Panc1 (cell line): ENCODE measurements around the gene RPL21.

Experiments
- SIN3A ChIP-seq: IDR thresholded peaks from 2 replicates; pipeline ENCODE4 v1.6.1; 2012; ENCODE audit warnings: low read depth, mild to moderate bottlenecking, low read length, moderate library complexity, borderline replicate concordance; ENCODE audit not compliant: insufficient read depth
- TF ChIP-seq, protein P1 (sequence below), 2 experiments: IDR thresholded peaks; 2 replicates each; pipeline ENCODE4 v1.6.1; 2011 to 2012; ENCODE audit warnings: low read depth in 2 of 2, control low read depth in 1 of 2, low read length in 1 of 2, mild to moderate bottlenecking in 1 of 2, moderate library complexity in 1 of 2; ENCODE audit not compliant: insufficient read depth in 1 of 2
- TF ChIP-seq, protein P2 (sequence below): fragments of 450-650 bp; IDR thresholded peaks from 2 replicates; pipeline ENCODE4 v1.5.1; 2017; ENCODE audit warnings: mild to moderate bottlenecking

DNA sequence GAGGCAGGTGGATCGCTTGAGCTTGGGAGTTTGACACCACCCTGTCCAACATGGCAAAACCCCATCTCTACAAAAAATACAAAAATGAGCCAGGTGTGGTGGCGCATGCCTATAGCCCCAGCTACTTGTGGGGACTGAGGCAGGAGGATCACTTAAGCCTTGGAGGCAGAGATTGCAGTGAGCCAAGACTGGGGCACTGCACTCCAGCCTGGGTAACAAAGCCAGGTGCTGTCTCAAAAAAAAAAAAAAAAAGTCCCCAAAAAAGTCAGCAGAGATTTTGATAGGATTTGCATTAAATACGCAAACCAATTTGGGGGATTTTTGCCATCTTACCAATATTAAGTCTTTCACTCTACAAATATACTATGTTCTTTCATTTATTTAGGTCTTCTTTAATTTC lies 21.7 kb upstream of the RPL21 start:
- TF ChIP-seq, protein P1, sequence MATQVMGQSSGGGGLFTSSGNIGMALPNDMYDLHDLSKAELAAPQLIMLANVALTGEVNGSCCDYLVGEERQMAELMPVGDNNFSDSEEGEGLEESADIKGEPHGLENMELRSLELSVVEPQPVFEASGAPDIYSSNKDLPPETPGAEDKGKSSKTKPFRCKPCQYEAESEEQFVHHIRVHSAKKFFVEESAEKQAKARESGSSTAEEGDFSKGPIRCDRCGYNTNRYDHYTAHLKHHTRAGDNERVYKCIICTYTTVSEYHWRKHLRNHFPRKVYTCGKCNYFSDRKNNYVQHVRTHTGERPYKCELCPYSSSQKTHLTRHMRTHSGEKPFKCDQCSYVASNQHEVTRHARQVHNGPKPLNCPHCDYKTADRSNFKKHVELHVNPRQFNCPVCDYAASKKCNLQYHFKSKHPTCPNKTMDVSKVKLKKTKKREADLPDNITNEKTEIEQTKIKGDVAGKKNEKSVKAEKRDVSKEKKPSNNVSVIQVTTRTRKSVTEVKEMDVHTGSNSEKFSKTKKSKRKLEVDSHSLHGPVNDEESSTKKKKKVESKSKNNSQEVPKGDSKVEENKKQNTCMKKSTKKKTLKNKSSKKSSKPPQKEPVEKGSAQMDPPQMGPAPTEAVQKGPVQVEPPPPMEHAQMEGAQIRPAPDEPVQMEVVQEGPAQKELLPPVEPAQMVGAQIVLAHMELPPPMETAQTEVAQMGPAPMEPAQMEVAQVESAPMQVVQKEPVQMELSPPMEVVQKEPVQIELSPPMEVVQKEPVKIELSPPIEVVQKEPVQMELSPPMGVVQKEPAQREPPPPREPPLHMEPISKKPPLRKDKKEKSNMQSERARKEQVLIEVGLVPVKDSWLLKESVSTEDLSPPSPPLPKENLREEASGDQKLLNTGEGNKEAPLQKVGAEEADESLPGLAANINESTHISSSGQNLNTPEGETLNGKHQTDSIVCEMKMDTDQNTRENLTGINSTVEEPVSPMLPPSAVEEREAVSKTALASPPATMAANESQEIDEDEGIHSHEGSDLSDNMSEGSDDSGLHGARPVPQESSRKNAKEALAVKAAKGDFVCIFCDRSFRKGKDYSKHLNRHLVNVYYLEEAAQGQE (IDR thresholded peaks at IDR 0.05; ENCODE audit: insufficient read depth in 1 of 2, low read depth in 2 of 2, low read length in 1 of 2): no peak
- TF ChIP-seq, protein P2, sequence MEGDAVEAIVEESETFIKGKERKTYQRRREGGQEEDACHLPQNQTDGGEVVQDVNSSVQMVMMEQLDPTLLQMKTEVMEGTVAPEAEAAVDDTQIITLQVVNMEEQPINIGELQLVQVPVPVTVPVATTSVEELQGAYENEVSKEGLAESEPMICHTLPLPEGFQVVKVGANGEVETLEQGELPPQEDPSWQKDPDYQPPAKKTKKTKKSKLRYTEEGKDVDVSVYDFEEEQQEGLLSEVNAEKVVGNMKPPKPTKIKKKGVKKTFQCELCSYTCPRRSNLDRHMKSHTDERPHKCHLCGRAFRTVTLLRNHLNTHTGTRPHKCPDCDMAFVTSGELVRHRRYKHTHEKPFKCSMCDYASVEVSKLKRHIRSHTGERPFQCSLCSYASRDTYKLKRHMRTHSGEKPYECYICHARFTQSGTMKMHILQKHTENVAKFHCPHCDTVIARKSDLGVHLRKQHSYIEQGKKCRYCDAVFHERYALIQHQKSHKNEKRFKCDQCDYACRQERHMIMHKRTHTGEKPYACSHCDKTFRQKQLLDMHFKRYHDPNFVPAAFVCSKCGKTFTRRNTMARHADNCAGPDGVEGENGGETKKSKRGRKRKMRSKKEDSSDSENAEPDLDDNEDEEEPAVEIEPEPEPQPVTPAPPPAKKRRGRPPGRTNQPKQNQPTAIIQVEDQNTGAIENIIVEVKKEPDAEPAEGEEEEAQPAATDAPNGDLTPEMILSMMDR: no peak
- no peak for TF ChIP-seq SIN3A
